GM18505 (cell line): ENCODE measurements around the gene NAP1L5.

Source experiments
- ATAC-seq: cut with Tn5 transposase; IDR thresholded peaks from one replicate; pipeline ENCODE4 v1.9.1; 2021; ENCODE audit not compliant: unreplicated experiment
- POLR2A ChIP-seq: IDR thresholded peaks from 4 replicates; pipeline ENCODE4 v1.6.1; 2011; ENCODE audit warnings: borderline replicate concordance; ENCODE audit not compliant: insufficient read depth, insufficient read length; ENCODE audit errors: extremely low read depth

The NAP1L5 gene

GRCh38 chr4:88713782-88714181, 16.2 kb upstream of the NAP1L5 start:
- no peak for ATAC-seq
- no peak for TF ChIP-seq POLR2A

- no peak for TF ChIP-seq POLR2A
- no peak for ATAC-seq
These were observed 12.4 kb upstream of the NAP1L5 start for GRCh38 chr4:88709989-88710388.

- no peak for ATAC-seq
- TF ChIP-seq POLR2A = no peak
These were observed 8.9 kb upstream of the NAP1L5 start for GRCh38 chr4:88706574-88706973.

GRCh38 chr4:88705805-88706492, 8.3 kb upstream of the NAP1L5 start:
- ATAC-seq = no peak

GRCh38 chr4:88705223-88705622, 7.6 kb upstream of the NAP1L5 start:
- no peak for TF ChIP-seq POLR2A
- no peak for ATAC-seq

More at GRCh38 chr4:88705805-88706492, 8.3 kb upstream of the NAP1L5 start:
- no peak for TF ChIP-seq POLR2A

GRCh38 chr4:88702782-88703181, 5.2 kb upstream of the NAP1L5 start:
- no peak for TF ChIP-seq POLR2A
- ATAC-seq = no peak

- ATAC-seq = no peak
- TF ChIP-seq POLR2A = no peak
These were observed 890 bp upstream of the NAP1L5 start for GRCh38 chr4:88698519-88698918.

- no peak for ATAC-seq
These were observed 488 bp downstream of the NAP1L5 start for GRCh38 chr4:88697141-88697540.

GRCh38 chr4:88696630-88697029, 999 bp downstream of the NAP1L5 start:
- no peak for ATAC-seq
- TF ChIP-seq POLR2A = no peak

More at GRCh38 chr4:88697141-88697540, 488 bp downstream of the NAP1L5 start:
- TF ChIP-seq POLR2A = no peak

- ATAC-seq = no peak
- no peak for TF ChIP-seq POLR2A
These were observed 3.8 kb downstream of the NAP1L5 start for GRCh38 chr4:88693792-88694191.

- ATAC-seq = no peak
- TF ChIP-seq POLR2A = no peak
These were observed 7.3 kb downstream of the NAP1L5 start for GRCh38 chr4:88690355-88690754.

GRCh38 chr4:88681209-88681608, 16.4 kb downstream of the NAP1L5 start:
- ATAC-seq = no peak
- TF ChIP-seq POLR2A = no peak

- TF ChIP-seq POLR2A = no peak
- ATAC-seq = no peak
These were observed 22.1 kb downstream of the NAP1L5 start for GRCh38 chr4:88675543-88675942.

- ATAC-seq = no peak
- TF ChIP-seq POLR2A = no peak
These were observed 22.6 kb downstream of the NAP1L5 start for GRCh38 chr4:88674979-88675378.

- TF ChIP-seq POLR2A = no peak
- no peak for ATAC-seq
These were observed 23.1 kb downstream of the NAP1L5 start for GRCh38 chr4:88674565-88674964.
